NCI-H1417 (cell line): ENCODE measurements around the gene SCGB1D4.
"Not testable (repeated sequence)": the region's sequence is repeated elsewhere in the genome, so short reads cannot be mapped to it uniquely, and the experiment has no call there.

Source experiments
- DNase-seq, 3 experiments: peaks; one replicate each; lab custom pipeline; 2025; lab: John Stamatoyannopoulos, UW

Gene SCGB1D4, protein sequence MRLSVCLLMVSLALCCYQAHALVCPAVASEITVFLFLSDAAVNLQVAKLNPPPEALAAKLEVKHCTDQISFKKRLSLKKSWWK

DNA sequence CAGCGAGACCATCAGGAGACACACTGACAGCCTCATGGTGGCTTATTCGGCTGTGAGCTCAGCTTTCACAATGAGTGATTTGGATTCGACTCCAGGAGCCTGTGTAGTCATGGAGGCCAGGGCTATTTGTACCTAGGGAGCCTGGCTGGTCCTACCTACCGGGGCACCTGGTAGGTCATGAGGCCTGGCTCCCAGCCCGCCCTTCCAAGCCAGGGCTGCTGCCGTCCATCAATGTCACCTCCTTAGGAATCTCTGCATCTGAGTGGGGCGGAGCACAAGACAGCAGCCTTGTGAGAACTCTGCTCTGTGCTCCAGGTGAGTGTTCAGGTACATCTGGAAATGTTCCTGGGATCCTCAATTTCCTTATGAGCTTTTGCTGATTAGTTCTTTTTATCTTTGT lies at the start of gene SCGB1D4:
SCGB1D4 (minus strand) TSS at position 101 of the 400 bp plus-strand sequence; CDS start at position 36, 65 bp downstream.
- no peak for DNase-seq

DNA sequence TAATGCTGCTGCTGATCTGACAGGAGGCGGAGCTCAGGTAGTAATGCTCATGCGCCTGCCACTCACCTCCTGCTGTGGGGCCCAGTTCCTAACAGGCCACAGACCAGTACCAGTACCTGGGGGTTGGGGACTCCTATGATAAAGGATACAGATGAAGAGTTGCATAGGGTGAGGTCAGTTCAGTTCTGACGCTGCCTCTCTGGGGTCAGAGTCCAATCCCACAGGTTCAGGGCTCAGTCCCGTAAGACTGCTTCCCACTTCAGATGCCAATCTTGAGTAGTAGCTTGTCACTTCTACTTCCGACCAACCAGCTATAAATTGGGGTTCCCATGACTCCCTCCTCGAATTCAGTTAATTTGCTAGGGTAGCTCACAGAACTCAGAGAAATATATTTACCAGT lies 47.0 kb upstream of the SCGB1D4 start:
- DNase-seq, result no peak

DNA sequence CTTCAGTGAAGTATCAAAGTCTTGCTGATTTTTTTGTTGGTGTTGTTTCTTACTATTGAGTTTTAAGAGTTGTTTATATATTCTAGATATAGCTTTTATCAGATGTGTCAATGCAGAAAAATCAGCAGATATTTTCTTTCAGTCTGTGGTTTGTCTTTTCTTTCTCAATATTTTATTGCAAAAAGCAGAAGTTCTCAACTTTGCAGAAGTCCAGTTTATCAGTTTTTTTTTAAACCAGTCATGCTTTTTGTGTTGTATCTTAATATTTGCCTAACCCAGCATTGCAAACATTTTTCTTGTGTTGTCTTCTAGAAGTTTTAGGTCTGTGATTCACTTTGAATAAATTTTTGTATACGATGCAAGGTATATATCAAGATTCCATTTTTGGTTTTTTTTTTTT lies 45.3 kb upstream of the SCGB1D4 start:
- DNase-seq, result no peak

DNA sequence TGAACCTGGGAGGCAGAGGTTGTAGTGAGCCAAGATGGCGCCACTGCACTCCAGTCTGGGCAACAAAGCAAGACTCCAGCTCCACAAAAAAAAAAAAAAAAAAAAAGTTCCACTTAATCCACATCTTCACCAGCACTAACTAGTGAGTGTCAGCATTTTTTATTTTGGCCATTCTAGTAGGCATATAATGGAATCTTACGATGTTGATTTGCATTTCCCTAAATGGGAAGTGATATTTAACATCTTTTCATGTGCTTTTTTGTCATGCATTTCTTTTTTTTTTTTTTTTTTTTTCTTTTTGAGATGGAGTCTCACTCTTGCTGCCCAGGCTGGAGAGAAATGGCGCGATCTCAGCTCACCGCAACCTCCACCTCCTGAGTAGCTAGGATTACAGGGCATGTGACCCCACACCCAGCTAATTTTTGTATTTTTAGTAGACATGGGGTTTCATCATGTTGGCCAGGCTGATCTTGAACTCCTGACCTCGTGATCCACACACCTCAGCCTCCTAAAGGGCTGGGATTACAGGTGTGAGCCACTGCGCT lies 44.8 kb upstream of the SCGB1D4 start:
- not testable (repeated sequence) for DNase-seq

- DNase-seq, result no peak
Measured at GRCh38 chr11:62341588-62341987, 42.7 kb upstream of the SCGB1D4 start.

DNA sequence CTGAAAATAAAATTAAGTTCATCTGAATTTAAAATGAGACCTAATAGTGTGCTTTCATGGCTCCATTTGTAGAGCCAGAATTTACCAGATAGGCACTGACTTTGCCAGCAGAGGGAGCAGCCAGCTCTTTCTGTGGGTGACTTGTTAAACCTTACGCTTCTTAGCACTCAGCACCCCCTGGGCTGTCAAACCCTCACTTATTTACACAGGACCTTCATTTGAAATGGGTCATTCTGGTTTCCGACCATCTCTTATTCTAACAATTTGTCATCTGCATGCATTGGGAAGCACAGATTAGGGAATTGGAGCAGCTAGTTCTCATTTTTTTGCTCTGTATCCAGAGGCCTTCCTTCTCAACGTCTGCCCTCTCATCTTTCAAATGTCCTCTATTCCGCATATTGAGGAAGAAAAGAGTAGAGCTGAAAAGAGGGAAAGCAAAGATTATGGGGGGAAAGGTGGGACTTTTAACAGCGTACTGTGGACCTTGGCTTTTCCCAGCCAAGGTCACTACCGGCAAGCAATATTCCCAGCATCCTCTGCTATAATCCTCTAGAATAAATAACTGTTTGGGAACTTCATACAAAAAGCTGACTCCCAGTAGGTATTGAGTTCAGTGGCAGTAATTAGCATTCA lies 41.5 kb upstream of the SCGB1D4 start:
- DNase-seq, result peak; percentile 41 to 72 (median 50)

- peak in 1 of 3 experiments; percentile 57 for DNase-seq
Measured at GRCh38 chr11:62338218-62338617, 39.3 kb upstream of the SCGB1D4 start.

DNA sequence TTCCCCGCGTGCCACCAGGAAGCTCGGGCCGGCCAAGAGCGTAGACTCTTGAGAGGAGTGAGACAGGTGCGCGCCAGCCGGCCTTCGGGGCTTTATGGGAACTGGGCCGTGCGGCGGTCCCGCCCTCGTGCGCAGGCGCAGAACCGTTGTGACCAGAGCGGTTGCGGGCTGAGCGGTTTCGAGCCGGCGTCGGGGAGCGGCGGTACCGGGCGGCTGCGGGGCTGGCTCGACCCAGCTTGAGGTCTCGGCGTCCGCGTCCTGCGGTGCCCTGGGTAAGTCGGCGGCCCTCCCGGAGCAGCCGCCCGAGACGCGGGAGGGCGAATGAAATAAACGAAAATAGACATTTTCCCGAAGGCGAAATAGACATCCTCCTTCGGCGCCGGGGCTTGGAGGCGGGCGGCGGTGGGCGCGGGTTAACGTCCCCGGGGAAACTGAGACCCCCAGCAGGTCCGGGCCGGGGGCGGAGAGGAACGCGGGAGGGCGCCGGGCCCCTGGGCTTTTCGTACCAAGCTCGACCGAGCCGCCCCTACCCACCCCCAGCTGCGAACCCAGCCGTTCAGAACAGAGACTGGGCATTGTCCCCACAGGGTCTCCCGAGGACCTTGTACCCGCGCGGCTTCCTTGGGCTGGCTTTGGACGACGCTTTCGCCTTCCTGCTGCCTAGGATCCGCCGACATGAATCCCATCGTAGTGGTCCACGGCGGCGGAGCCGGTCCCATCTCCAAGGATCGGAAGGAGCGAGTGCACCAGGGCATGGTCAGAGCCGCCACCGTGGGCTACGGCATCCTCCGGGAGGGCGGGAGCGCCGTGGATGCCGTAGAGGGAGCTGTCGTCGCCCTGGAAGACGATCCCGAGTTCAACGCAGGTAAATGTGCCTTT lies 38.7 kb upstream of the SCGB1D4 start, which contains the start of gene ASRGL1:
ASRGL1 (plus strand) TSS at position 146 of the 879 bp plus-strand sequence; CDS start at position 676, 530 bp downstream.
- peak; percentile 92 to 96 (median 93) for DNase-seq

DNA sequence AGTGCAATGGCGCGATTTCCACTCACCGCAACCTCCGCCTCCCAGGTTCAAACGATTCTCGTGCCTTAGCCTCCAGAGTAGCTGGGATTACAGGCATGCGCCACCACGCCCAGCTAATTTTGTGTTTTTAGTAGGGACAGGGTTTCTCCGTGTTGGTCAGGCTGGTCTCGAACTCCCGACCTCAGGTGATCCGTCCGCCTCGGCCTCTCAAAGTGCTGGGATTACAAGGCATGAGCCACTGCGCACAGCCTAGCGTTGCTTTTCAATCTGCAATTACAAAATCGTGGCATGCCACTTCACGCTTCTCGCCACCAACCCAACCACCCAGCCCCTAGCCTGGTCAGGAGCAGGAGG lies 38.1 kb upstream of the SCGB1D4 start:
- DNase-seq, result not testable (repeated sequence)

- no peak for DNase-seq
Measured at GRCh38 chr11:62333768-62334167, 34.9 kb upstream of the SCGB1D4 start.

DNA sequence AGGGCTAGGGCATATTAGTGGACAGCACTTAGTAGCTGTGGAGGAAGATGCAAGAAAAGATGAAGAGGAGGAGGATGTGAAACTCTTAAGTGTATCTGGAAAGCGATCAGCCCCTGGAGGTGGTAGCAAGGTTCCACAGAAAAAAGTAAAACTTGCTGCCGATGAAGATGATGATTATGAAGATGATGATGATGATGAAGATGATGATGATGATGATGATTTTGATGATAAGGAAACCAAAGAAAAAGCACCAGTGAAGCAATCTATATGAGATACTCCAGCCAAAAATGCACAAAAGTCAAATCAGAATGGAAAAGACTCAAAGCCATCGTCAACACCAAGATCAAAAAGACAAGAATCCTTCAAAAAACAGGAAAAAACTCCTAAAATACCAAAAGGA lies 32.4 kb upstream of the SCGB1D4 start:
- DNase-seq, result not testable (repeated sequence)

GRCh38 chr11:62327541-62327940 lies 28.7 kb upstream of the SCGB1D4 start:
- DNase-seq, result not testable (repeated sequence)

DNA sequence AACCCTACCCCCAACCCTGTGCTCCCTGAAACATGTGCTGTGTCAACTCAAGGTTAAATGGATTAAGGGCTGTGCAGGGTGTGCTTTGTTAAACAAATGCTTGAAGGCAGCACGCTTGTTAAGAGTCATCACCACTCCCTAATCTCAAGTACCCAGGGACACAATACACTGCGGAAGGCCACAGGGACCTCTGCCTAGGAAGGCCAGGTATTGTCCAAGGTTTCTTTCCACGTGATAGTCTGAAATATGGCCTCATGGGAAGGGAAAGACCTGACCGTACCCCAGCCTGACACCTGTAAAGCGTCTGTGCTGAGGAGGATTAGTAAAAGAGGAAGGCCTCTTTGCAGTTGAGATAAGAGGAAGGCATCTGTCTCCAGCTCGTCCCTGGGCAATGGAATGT lies 27.8 kb upstream of the SCGB1D4 start:
- peak in 1 of 3 experiments; percentile 22 for DNase-seq

- not testable (repeated sequence) for DNase-seq
Measured at GRCh38 chr11:62325781-62326180, 26.9 kb upstream of the SCGB1D4 start.

DNA sequence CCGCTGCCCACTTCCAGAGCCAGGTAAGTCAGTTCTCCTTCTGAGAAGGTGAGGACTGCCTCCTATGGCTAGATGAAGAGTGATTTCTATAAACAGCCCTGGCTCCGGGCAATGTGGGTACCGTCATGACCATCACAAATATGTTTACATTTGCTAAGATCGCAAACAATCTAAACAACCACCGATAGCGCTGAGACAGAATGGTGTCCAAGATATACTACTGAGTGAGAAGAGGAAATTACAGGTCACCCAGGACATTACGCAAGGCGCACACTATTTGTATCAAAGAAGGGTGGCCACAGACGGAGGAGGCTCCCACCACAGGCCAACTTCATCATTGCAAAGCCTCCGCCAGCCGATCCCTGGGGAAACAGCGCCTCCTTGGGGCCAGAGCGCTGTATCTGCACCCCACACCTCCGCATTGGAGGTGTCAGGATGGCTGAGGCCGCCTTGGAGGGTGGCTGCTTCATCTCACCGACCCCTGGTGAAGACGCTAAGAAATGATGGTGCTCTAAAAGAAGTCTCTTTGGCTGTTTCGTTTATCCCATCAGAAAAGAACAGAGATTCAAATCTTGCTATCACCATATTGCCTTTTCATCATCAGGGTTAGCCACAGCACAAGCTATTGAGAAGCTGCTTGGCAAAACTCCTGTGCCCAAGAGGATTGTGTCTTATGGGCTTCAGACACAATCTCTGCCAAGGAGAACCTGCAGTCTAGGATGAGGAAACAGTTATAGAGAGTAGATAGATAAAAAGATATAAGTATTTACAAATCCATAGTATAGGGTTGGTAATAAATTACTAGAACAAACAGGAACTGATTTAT lies 26.1 kb upstream of the SCGB1D4 start:
- DNase-seq, result peak in 2 of 3 experiments; percentile 7 to 14

GRCh38 chr11:62322524-62322923 lies 23.6 kb upstream of the SCGB1D4 start:
- no peak for DNase-seq

DNA sequence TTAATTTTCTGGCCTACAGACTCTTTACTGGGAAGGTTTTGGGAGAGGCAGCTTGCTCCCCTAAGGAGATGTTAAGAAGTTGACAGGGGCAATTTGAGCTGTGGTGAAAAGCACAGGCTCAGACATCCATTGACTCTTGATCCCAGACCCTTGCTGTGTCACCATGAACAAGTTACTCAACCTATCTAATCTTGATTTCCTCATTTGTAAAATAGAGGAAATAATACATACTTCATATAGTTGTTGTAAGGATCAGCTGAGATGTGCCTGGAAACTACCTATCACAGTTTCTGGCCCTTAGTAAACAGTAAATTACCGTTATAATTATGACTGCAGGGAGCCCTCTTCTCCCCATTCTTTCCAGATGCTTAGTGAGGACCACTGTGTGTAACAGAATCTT lies 16.6 kb upstream of the SCGB1D4 start:
- no peak for DNase-seq

- DNase-seq, result no peak
Measured at GRCh38 chr11:62309991-62310390, 11.1 kb upstream of the SCGB1D4 start.

GRCh38 chr11:62307950-62308349 lies 9.1 kb upstream of the SCGB1D4 start:
- DNase-seq, result no peak

DNA sequence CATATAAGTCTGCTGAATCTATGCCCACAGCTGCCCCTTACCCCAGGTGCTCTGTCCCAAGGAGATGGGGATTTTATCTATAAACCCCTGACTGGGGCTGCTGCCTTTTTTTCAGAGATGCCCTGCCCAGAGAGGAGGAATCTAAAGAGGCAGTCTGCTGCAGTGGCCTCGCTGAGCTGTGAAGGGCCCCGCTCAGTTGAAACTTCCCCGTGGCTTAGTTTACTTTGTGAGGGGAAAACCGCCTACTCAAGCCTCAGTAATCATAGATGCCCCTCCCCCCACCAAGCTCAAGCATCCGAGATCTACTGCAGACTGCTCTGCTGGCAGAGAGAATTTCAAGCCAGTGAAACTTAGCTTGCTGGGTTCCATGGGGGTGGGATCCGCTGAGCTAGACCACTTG lies 7.4 kb upstream of the SCGB1D4 start:
- DNase-seq, result no peak

DNA sequence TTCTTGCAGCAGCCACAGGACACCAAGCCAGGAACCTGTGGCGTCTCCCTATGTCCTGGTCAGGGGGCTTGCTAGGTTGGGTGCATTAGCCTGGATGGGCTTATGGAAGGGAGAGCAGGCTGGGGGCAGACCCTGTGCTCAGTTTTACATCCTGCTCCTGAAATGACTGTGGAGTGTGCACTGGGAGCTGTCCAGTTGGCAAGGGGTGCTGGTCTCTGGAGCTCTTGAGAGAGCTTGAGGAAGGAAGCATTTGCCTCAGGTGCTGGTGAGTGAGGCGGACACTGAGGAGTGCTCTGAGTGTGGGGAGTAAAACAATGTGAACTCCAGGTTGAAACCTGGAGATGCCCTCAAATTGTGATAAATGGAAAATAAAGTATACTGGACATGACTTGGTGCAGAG lies 3.4 kb downstream of the SCGB1D4 start:
- no peak for DNase-seq

DNA sequence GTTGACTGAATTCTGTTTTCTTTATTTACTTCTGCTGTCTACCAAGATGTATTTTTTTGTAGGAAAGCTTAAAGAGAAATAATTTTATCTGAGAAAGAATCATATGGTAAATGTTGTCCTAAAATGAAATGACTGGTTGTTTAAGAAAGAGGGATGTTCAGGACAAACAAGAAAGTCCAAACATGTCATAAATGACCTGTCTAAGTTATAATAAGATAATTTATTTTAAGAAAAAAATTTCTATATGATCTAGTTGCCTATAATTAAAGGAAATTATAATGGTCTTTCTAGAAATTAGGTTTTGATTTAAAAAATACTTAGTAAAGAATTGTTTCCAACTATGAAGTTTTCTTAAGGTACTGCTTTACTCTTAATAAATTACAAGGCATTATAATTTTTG lies 18.4 kb downstream of the SCGB1D4 start:
- no peak for DNase-seq
